ENCODE measurements around the gene ID1.
"Not testable (repeated sequence)": the region's sequence is repeated elsewhere in the genome, so short reads cannot be mapped to it uniquely, and the experiment has no call there.

Gene ID1

DNA sequence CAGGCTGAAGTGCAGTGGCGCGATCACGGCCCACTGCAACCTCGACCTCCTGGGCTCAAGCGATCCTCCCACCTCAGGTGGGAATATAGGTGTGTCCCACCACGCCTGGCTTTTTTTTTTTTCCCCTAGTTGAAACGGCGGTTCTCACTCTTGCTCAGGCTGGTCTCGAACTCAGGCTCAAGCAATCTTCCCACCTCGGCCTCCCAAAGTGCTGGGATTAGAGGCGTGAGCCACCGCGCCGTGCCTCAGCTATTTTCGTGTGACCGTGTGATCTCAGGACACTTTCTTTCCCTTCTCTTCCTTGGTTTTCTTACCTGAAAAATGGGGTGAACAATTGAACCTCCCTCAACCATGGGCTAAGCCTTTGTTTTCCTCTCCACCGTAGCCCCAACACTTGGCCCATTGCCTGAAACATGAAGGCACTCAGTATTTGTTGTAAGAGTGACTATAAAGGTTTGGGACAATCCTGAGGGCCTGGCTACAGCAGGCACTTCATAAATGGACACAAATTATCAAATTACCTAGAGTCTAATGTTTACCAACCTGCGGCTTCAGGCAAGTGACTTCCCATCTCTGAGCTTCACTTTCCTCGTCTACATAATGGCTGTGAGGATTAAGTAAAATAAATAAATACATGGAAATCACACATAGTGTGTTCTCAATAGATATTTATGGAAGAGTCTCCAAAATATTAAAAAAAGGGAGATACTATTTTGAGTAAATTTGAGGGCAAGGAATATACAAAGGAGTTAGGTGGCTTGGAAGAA, 31.4 kb upstream of the ID1 start:
- DNase-seq = peak; percentile 44

DNA sequence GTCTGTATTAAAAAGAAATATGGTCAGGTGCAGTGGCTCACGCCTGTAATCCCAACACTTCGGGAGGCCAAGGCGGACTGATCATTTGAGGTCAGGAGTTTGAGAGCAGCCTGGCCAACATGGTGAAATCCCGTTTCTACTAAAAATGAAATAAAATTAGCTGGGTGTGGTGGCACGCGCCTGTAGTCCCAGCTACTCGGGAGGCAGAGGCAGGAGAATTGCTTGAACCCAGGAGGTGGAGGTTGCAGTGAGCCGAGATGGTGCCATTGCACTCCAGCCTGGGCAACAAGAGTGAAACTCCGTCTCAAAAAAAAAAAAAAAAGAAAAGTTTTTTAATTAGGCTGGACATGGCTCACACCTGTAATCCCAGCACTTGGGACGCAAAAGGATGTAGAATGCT, 30.1 kb upstream of the ID1 start:
- DNase-seq = not testable (repeated sequence)

DNA sequence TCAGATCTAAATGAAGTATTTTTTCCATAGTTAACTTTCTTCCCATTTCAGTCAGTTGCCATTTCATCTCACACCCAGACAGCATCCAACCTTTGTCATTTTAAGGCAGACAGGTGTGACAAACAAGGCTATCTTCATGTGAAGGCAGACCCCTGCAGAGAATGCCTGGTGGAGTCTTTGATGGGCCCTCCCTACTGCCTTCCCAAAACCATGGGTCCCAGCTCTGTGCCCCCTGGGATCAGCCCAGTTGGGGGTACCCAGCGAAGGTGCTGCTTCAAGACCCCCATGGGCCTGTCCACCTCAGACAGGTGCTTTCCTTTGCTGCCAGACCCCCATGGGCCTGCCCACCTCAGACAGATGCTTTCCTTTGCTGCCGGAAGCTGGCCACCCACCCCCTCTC, 28.3 kb upstream of the ID1 start:
- DNase-seq = no peak

DNA sequence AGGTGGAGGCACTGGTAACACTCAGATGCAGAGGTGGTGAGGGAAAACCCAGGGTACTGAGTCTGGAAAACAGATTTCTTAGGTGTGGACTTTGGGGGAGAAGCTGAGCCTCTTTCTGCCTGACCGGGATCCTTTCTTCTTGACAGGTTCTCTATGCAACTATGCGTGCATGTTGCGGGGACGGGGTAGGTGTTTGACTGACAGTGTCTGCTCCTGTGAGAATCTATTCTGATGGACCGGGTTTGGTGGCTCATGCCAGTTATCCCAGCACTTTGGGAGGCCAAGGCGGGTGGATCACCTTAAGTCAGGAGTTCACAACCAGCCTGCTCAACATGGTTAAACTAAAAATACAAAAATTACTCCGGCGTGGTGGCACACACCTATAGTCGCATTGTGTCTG, 27.9 kb upstream of the ID1 start:
- no peak for DNase-seq

DNA sequence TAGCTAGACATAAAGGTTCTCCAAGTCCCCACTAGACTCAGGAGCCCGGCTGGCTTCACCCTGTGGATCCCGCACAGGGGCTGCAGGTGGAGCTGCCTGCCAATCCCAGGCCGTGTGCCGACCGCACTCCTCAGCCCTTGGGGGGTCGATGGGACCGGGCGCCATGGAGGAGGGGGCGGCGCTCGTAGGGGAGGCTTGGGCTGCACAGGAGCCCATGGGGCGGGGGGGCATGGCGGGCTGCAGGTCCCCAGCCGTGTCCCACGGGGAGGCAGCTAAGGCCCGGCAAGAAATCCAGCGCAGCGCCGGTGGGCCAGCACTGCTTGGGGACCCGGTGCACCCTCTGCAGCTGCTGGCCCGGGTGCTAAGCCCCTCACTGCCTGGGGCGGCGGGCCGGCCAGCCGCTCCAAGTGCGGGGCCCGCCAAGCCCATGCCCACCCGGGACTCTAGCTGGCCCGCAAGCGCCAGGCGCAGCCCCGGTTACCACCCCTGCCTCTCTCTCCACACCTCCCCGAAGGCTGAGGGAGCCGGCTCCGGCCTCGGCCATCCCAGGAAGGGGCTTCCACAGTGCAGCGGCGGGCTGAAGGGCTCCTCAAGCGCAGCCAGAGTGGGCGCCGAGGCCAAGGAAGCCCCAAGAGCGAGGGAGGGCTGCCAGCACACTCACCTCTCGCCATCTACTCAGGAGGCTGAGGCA, 26.5 kb upstream of the ID1 start:
- DNase-seq = no peak

DNA sequence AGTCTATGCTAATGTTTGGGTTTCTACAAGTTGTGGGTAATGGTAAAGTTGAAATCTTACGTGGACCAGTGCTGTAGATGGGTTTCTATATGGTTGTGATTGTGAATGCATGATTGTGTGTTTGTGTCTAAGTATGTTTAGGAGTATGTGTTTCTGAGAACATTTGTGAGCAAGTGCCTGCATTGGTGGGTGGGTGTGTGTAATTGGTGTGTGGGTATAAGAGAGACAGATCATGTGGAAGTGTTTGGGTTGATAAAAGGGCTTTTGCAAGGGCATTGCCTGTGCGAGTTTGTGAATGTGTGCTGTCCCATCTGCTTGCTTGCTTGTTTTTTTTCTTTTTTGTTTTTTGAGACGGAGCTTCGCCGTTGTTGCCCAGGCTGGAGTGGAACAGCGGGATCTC, 25.8 kb upstream of the ID1 start:
- no peak for DNase-seq

DNA sequence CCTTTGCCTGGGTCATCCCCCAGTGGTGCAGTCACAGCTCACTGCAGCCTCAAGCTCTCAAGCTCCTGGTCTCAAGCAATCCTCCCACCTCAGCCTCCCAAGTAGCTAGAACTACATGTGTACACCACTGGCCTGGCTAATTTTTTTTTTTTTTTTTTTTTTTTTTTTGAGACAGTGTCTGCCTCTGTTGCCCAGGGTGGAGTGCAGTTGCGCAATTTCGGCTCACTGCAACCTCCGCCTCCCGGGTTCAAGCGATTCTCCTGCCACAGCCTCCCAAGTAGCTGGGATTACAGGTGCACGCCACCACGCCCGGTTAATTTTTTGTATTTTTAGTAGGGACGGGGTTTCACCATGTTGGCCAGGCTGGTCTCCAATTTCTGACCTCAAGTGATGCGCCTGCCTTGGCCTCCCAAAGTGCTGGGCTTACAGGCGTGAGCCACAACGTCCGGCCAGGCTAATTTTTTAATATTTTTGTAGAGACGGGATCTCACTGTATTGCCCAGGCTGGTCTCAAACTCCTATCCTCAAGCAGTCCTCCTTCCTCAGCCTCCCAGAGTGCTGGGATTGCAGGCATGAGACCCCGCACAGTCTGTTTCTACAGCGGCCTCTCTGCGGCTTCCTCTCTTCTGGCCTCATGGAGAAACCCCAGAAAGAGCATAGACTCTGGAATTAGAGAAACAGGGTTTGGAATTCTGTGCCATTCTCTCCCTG, 25.0 kb upstream of the ID1 start:
- not testable (repeated sequence) for DNase-seq

DNA sequence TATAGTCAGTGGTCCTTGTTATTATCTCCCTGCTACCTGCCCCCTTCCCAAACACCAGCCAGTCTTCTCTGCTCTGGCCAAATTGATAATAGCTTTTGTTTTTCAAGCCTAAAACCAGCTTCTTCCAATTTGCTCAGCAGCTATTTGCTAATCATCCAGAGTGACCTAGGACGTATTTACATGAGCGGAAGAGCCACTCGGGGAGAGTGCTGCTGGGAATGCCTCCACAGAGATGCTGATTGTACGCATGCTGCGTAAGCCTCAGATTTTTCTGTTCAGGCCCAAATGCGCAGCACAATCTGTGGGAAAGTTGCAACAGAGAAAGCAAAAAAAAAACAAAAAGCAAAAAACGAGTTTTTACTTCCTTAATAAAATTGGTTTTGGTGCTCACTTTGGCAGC, 24.4 kb upstream of the ID1 start:
- no peak for DNase-seq

DNA sequence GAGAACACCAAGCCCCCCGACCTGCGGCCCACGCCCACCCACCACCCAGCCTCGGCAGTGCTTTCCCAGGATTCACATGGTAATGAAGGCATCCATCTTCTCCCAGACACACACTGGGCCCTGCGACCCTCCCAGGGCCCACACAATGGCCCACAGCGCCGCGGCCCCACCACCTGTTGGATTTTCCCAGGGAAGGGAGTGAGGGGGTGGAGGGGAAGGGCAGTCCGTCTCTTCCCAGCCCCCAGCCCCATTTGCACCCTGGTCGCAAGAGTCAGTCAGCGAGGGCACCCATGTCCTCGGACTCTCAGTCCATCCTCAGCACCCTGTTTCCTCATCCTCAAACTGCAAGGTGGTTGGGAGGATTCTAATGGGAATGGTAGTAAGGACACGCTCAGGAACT, 23.7 kb upstream of the ID1 start:
- DNase-seq = no peak

DNA sequence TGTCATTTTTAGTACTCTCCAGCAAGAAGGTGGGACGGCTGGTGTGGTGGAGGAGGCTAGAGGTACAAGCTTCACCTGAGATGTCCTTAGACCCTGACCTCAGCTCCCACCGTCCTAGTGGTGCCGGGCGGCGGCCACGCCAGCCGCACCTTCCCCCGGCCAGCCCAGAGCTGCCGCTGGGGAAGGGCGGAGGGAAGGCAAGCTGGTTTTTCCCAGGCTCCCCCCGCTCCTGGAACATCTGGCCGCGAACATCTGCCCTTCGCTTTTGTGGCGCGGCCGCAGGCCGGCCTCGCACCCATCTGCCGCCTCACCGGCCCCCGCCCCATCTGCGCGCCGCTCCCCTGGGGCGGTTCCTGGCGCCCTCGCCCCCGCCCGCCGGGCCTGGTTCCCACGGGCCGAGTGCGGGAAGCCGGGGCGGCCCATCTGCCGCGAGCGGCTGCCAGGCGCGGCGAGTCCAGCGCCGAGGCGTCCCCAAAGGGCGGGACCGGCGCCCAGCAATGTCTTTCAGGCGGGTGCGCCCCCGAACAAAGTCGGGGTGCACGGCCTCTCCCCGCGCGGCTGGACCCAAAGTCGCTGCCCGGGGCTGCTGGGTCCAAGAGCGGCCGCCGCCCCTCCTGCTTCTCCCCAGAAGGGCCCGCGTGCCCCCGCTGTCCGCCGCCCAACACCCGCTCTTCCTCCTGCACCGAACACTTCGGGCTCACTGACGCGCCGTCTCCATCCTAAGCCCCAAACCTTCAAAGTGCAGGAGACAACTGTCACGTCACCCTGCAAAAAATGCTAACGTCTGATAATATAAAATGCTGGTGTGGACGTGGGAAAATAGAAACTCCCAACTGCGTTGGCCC, 17.3 kb upstream of the ID1 start:
- DNase-seq = peak; percentile 49

DNA sequence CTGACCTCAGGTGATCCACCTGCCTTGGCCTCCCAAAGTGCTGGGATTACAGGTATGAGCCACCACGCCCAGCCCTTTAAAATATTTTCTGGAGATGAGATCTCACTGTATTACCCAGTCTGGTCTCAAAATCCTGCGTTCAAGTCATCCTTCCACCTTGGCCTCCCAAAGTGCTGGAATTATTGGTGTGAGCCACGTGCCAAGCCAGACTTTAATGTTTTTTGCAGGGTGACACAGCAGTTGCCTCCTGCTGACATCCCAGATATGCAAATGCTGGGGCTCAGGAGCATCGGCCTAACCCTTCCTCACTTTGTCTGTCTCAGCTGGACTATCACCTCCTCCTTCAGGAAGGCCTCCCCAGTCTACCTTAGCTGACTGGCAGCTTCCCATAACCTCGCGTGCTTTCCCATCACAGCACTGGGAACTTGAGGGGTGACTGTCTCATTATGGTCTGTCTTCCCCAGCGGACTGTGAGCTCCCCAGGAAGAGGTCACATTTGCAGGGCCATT, 14.3 kb upstream of the ID1 start:
- no peak for DNase-seq

DNA sequence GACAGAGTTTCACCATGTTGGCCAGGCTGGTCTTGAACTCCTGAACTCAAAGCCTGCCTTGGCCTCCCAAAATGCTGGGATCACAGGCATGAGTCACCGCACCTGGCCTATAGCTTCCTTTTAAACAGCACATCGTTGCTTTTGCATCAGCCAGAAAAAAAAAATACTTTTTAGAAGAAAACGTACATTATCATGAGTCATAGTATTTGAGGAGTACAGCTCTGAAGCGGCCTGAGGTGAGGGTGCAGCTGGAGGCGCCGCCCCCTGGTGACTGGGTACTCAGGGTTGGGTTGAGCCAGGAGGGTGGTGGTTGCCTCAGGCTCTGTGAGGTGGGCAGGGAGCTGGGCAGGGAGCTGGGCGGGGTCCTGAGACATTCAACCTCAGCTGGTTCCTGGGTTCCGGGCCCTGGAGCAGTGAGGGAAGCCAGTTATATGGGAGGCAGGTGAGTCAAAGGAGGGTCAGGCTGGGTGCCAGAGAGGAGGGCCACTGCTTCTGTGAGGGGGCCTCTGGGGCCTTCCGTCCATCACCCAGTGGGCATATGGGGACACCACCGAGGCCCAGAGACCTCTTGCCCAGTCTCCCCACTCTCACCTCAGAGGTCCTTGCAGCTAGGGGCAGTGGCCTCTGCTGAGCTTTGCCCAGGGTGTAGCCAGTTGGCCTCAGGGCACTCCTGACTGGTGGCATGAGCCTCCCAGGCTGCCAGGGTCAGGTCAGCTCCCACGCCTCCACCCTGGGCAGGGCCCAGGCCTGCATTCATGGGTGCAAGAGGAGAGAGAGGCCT, 11.7 kb upstream of the ID1 start:
- DNase-seq = peak; percentile 52

DNA sequence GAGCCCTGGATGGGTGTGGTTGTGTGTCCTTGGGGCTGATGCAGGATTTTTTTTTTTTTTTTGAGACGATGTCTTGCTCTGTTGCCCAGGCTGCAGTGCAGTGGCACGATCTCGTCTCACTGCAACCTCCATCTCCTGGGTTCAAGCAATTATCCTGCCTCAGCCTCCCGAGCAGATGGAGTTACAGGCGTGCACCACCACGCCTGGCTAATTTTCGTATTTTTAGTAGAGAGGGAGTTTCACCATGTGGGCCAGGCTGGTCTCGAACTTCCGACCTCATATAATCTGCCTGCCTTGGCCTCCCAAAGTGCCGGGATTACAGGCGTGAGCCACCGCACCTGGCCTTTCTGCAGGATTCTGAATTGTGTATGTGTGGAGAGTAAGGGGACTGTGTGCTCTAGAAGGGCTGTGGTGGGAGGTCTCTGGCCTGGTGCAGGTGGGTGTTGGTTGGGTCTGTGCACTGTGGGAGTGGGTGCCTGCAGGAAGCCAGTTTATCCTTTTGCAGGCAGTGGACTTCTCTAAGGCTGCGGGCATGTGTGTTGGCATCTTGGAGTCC, 11.0 kb upstream of the ID1 start:
- no peak for DNase-seq

DNA sequence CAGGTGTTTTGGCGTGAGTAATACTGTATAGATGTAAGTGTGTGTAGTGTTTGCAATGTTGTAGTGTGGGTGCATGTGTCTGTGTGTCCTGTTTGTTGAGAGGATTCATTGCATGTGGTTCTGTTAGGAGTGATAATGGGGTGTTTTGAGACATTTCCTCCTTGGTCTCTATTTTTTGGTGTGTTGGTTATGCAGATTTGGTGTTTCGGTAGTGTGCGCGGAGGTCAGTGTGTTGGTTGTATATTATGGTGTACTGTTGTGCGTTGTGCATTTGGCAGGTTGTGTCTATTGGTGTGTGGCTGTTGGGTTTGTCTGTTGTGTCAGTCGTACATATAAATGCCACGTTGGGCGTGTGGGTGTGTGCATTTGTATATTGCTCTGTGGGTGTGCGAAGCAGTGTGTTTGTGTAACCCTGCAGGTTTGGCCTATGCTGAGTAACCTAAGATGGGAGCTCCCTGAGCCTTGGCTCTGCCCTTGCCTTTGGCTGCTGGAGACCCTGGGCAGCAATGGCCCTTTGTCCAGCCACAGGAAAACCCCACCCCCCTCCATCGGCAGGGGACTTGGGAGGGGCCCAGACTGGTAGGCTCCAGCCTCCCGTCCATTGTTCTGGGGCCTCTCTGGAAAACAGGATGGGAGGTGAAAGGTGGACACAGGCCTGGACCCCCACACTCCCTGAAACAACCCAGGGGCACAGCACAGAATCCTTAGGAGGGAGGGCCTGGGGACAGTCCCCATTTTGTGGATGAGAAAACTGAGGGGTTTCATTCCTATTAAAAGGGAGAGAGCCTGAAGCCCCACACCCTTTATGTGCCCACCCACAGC, 10.3 kb upstream of the ID1 start:
- no peak for DNase-seq

DNA sequence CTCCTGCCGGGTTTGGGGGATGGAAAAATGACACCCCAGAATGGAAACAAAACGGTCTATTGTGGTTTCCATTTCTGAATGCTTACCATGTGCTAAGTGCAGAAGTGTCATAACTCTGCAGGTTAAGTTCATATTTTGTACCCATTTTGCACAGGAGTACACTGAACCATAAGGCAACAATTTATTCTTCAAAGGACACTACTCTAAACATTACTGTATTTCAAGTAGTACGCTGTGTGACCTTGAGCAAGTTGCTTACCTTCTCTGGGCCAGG, 9.8 kb upstream of the ID1 start:
- DNase-seq = no peak

DNA sequence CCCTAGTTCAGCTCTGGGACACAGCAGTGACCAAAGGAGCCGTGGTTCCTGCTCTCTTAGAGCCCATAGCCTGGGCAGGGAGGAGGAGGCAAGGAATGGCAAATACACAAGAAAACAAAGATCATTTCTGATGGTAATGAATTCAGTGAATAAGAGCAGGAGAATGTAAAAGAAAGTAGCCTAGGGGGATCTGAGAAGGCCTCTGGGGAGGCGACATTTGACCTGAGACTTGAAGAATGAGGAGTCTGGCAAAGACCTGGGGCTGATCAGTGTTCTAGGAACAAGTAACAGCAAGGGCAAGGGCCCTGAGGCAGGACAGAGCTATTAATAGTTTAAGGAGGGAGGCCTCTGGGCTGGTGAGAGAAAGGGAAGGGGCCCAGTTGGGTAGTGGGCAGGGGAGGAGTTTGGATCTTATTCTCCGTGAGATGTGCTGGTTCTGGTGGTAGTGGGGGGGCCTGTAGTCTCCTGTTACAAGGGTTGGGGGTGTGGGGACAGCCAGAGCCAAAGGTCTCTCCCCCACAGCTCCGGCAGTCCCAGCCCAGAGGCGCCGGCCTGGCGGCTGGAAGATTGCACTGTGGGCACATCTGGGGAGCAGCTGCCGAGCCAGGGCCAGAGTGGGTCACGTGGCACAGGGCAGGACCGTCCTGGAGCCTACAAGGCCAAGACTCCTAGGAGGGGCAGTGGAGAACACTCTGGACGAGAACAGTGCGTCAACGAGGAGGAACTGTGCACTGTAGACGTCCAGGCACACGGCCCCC, 9.3 kb upstream of the ID1 start:
- no peak for DNase-seq

DNA sequence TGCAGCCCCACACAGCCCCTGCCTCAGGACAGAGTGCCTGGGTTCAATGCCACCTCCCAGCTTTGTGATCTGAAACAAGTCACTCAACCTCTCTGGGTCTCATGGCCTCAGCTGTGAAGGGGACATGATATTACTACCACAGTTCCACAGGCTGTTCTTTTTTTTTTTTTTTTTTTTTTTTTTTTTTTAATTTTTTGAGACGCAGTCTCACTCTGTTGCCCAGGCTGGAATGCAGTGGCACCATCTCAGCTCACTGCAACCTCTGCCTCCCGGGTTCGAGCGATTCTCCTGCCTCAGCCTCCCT, 8.7 kb upstream of the ID1 start:
- not testable (repeated sequence) for DNase-seq

DNA sequence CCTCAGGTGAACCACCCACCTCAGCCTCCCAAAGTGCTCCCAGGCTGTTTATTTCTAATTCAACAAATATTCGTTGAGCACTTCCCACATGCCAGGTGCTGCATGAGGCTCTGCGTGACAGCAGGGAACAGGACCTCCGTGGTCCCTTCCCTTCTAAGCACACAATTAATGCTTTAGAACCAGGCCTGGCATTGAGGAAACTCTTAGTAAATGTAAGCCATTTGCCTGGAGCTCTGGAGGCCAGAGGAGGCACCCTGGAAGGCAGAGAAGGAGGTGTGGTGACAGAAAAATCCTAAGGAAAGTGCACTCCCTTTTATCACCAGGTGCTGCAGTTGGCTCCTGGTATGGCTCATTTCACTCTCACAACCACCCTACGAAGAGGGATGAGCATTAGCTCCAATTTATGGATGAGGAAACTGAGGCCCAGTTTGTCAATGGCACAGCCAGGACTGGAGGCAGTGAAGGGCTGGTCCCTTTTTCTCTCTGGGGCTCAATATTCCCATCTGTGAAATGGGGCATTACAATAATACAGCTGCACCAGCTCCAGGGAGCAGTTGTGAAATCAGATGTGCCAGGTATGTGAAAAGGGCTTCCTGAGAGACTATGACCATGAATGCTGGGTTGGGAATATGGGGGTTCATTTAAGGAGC, 8.1 kb upstream of the ID1 start:
- DNase-seq = no peak

DNA sequence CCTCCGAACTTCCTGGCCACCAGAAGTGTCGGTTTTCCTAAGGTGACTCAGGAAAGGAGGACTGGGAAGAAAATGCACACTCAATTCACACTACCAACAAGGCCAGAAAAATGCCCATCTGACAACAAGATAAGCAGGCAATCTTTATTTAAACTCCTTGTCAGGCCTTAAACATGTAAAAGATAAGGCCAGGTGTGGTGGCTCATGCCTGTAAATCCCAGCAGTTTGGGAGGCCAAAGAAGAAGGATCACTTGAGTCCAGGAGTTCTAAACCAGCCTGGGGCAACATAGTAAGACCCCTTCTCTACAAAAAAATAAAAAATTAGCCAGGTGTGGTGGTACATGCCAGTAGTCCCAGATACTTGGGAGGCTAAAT, 7.6 kb upstream of the ID1 start:
- no peak for DNase-seq

DNA sequence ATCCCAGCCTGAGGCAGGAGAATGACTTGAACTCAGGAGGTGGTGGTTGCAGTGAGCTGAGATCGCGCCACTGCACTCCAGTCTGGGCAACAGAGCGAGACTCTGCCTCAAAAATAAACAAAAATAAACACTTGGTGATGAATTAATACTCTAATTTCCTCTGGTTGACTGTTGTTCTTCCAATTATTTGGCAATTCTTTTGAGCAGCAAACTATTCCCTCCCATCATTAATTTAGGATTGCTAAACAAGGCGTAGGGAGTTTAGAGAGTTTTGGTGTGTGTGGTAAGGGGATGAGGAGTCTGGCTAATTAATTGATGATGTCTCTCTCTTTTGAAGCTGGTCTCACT, 2.7 kb upstream of the ID1 start:
- DNase-seq = no peak
